ENCODE data around the gene SCYL2. TPM values are rescaled to one million over a fixed set of nuclear protein-coding genes. Genes with fewer than 3 reads are reported as not detected.
"Not testable (repeated sequence)": the region's sequence is repeated elsewhere in the genome, so short reads cannot be mapped to it uniquely, and the experiment has no call there.

SCYL2 gene
- total RNA-seq, 1 donor from 2014 or later, result 110 TPM

- no peak for DNase-seq (ENCODE audit: low spot score in 2 of 2)
- FAIRE-seq, result no peak
Observed at GRCh38 chr12:100263131-100263530, 3.8 kb upstream of the SCYL2 start.

GRCh38 chr12:100265107-100265506, 1.9 kb upstream of the SCYL2 start:
- not testable (repeated sequence) for DNase-seq (ENCODE audit: low spot score in 2 of 2); FAIRE-seq

- DNase-seq (ENCODE audit: low spot score in 2 of 2) (no peak), FAIRE-seq (no peak)
Observed at GRCh38 chr12:100265732-100266584, 1.0 kb upstream of the SCYL2 start.

- DNase-seq (ENCODE audit: low spot score in 2 of 2) (peak; percentile 61 to 71), FAIRE-seq (no peak)
Observed at GRCh38 chr12:100266585-100266834, 467 bp upstream of the SCYL2 start.

- FAIRE-seq, result no peak
- no peak for DNase-seq (ENCODE audit: low spot score in 2 of 2)
Observed at GRCh38 chr12:100267603-100268281, 765 bp downstream of the SCYL2 start.

- FAIRE-seq (no peak), DNase-seq (ENCODE audit: low spot score in 2 of 2) (no peak)
Observed at GRCh38 chr12:100268835-100269564, 2.0 kb downstream of the SCYL2 start.

- no peak for FAIRE-seq
- no peak for DNase-seq (ENCODE audit: low spot score in 2 of 2)
Observed at GRCh38 chr12:100273782-100274181, 6.8 kb downstream of the SCYL2 start.

GRCh38 chr12:100274291-100274690, 7.3 kb downstream of the SCYL2 start:
- no peak for FAIRE-seq
- no peak for DNase-seq (ENCODE audit: low spot score in 2 of 2)

GRCh38 chr12:100279159-100279558, 12.2 kb downstream of the SCYL2 start:
- FAIRE-seq (no peak), DNase-seq (ENCODE audit: low spot score in 2 of 2) (no peak)

GRCh38 chr12:100279607-100280244, 12.7 kb downstream of the SCYL2 start:
- FAIRE-seq, result no peak
- no peak for DNase-seq (ENCODE audit: low spot score in 2 of 2)

- DNase-seq (ENCODE audit: low spot score in 2 of 2); FAIRE-seq: not testable (repeated sequence)
Observed at GRCh38 chr12:100284556-100284955, 17.6 kb downstream of the SCYL2 start.

- no peak for FAIRE-seq
Observed at GRCh38 chr12:100289038-100289437, 22.1 kb downstream of the SCYL2 start.

GRCh38 chr12:100290016-100290415, 23.0 kb downstream of the SCYL2 start:
- DNase-seq (ENCODE audit: low spot score in 2 of 2) (no peak), FAIRE-seq (no peak)

More at GRCh38 chr12:100289038-100289437, 22.1 kb downstream of the SCYL2 start:
- no peak for DNase-seq (ENCODE audit: low spot score in 2 of 2)

- FAIRE-seq (no peak), DNase-seq (ENCODE audit: low spot score in 2 of 2) (no peak)
Observed at GRCh38 chr12:100293017-100293416, 26.0 kb downstream of the SCYL2 start.

GRCh38 chr12:100294366-100294765, 27.4 kb downstream of the SCYL2 start:
- not testable (repeated sequence) for DNase-seq (ENCODE audit: low spot score in 2 of 2); FAIRE-seq

- DNase-seq (ENCODE audit: low spot score in 2 of 2) (no peak), FAIRE-seq (no peak)
Observed at GRCh38 chr12:100295764-100296555, 29.0 kb downstream of the SCYL2 start.

- no peak for FAIRE-seq
- no peak for DNase-seq (ENCODE audit: low spot score in 2 of 2)
Observed at GRCh38 chr12:100302081-100302480, 35.1 kb downstream of the SCYL2 start.

- no peak for FAIRE-seq
- DNase-seq (ENCODE audit: low spot score in 2 of 2), result no peak
Observed at GRCh38 chr12:100303831-100304230, 36.9 kb downstream of the SCYL2 start.

- FAIRE-seq; DNase-seq (ENCODE audit: low spot score in 2 of 2): not testable (repeated sequence)
Observed at GRCh38 chr12:100304334-100304733, 37.4 kb downstream of the SCYL2 start.

- not testable (repeated sequence) for DNase-seq (ENCODE audit: low spot score in 2 of 2)
Observed at GRCh38 chr12:100308138-100308537, 41.2 kb downstream of the SCYL2 start.

More at GRCh38 chr12:100308138-100308537, 41.2 kb downstream of the SCYL2 start:
- FAIRE-seq, result not testable (repeated sequence)

Data from frontal cortex (tissue), 4 donors.